Neural progenitor cell (in vitro differentiated cells): ENCODE data around the gene CEACAM5.

Source experiments
- CTCF ChIP-seq: fragments of 200-600 bp; sonication (generic); IDR thresholded peaks from 2 replicates; pipeline ENCODE4 v1.5.1; 2017; ENCODE audit warnings: antibody characterized with exemption, mild to moderate bottlenecking
- EZH2 ChIP-seq: fragments of 200-600 bp; sonication (generic); IDR thresholded peaks from 2 replicates; pipeline ENCODE4 v1.6.1; 2017; ENCODE audit warnings: antibody characterized with exemption, mild to moderate bottlenecking, moderate library complexity

GRCh38 chr19:41758846-41759245, 50.4 kb downstream of the CEACAM5 start:
- TF ChIP-seq CTCF (no peak), EZH2 (no peak)
